Dermis blood vessel endothelial cell (primary cell): Measurements from ENCODE around the gene PEF1. TPM values are rescaled to one million over a fixed set of nuclear protein-coding genes. Genes with fewer than 3 reads are reported as not detected.

Source experiments
- DNase-seq: peaks from one replicate; pipeline ENCODE4 v3.0.0; 2010
- total RNA-seq: library from RNA; depleted of rRNA; stranded (reverse); fragments of >200 nt; gene quantifications from 2 replicates; pipeline ENCODE4 v1.2.3, GENCODE V29; 2014

PEF1 gene
- total RNA-seq, 1 donor from 2014 or later, result 159 TPM

- no peak for DNase-seq
Observed at GRCh38 chr1:31581821-31582810, 62.6 kb downstream of the PEF1 start.

GRCh38 chr1:31580891-31581603, 63.6 kb downstream of the PEF1 start:
- no peak for DNase-seq

GRCh38 chr1:31580513-31580870, 64.2 kb downstream of the PEF1 start:
- no peak for DNase-seq

Other genes starting within 250 kb of the PEF1 start
- 4.8 and 12.9 TPM in 2 replicates for gene SERINC2, start 231.7 kb downstream of the PEF1 start, total RNA-seq
- gene TINAGL1, start 68.4 kb downstream of the PEF1 start, total RNA-seq, result 418 and 719 TPM in 2 replicates
- gene HCRTR1, start 27.2 kb downstream of the PEF1 start, total RNA-seq, result 1.2 and 4.6 TPM in 2 replicates
- 0.51 and 0.65 TPM in 2 replicates for gene COL16A1, start 59.1 kb upstream of the PEF1 start, total RNA-seq
- 0.17 and 0.28 TPM in 2 replicates for gene ADGRB2, start 119.5 kb upstream of the PEF1 start, total RNA-seq
- gene SPOCD1, start 171.1 kb upstream of the PEF1 start, total RNA-seq, result 2.0 and 11.4 TPM in 2 replicates